AG20443 (cell line): ENCODE measurements around the gene CC2D2B.
"Not testable (repeated sequence)": the region's sequence is repeated elsewhere in the genome, so short reads cannot be mapped to it uniquely, and the experiment has no call there.

Source experiments
- DNase-seq: peaks from one replicate; pipeline ENCODE4 v3.0.0; 2012; ENCODE audit warnings: low spot score, mixed read lengths

Gene CC2D2B

DNA sequence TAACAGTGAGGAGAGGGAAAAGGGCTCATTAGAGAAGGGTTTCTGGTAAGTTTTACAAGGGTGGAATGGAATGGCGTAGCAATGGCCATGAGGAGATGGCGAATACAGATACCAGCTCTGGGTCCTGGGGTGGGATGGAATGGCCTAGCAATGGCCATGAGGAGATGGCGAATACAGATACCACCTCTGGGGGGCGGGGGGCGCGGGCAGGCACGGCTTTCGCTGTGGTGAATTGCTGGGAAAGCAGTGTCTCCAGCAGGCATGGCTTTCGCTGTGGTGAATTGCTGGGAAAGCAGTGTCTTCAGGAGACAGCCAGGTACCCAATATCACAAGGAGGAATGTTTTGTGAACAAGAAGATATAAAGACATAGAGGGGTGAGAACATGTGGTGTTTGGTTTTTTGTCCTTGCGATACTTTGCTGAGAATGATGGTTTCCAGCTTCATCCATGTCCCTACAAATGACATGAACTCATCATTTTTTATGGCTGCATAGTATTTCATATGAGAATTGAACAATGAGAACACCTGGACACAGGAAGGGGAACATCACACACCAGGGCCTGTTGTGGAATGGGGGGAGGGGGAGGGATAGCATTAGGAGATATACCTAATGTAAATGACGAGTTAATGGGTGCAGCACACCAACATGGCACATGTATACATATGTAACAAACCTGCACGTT is 1.7 kb upstream of the CC2D2B start:
- not testable (repeated sequence) for DNase-seq

DNA sequence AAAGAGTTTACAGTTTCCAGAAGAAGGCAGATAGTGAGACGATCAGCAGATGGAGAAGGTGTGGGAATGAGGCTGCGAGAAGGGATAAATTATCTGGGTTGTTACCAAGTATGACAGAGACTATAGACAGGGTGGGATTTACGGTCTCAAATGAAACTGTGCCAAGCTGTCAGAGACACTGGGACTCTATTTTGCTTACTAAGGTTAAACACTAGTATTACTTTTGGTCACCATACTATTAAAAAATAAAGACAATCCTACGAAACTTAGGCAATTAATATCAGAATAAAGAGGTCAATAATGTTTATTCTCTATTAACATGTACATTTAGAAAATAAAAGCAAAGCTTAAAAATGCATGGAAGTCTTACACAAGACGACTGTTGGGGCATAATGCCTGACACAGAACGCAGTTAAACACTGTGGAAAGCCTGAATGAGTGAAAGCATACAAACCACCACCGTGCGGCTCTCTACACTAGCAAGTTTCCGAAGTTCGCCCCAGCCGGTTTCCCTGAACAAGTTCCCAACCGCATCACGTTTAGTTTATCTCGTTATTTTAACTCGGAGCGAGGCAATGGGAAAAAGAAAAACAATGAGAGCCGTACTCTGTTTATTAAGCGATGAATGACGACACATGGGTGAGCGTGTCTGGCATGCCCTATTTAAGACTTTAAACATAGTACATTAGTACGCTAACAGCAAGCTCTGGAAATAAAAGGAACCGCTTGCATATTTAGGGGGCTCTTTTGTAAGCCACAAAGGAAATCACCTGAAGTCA is 909 bp upstream of the CC2D2B start:
- peak; percentile 63 for DNase-seq

DNA sequence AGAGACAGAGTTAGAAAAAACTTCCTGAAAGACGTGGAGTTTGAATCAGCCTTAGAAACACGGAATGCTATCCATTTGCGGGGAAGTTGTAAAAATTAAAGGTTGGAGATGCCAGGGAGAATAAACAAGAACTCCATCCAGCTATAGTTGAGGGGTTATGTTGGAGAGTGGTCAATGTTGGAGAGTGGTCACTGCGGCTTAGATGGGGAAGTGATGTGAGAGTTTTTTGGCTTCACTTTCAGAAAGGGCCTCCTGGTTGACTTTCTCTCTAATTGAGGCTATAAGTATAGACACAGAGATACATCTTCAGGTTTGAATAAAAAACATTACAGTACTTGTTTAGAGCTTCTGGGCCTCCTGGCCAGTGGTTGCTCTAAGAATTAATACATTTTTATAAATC is 675 bp downstream of the CC2D2B start:
- DNase-seq = no peak

DNA sequence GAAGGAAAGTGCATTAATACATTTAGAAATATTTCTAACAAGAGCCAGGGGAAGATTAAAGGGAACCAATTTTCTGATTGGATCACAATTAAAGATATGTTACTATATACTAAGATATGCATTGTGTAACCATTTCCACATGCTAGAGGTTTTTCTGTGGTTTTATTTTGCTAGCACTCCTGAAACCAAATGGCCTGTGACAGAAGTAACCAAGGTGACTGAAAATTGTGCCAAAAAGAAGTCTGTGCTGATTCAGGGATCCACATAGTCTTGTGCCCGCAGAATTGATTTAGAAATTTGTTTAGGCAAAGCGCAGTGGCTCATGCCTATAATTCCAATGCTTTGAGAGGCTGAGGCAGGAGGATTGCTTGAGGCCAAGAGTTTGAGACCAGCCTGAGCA is 1.8 kb downstream of the CC2D2B start:
- DNase-seq = no peak

DNA sequence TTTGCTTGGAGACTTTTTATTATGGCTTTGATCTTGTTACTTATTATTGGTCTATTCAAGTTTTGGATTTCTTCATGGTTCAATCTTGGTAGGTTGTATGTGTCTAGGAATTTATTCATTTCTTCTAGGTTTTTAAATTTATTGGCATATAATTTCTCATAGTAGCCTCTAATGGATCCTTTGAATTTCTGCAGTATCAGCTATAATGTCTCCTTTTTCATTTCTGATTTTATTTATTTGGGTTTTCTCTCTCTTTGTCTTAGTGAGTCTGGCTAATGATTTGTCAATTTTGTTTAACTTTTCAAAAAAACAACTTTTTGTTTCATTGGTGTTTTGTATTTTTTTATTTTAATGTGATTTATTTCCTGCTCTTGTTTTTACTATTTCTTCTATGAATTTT is 8.3 kb downstream of the CC2D2B start:
- DNase-seq = not testable (repeated sequence)

DNA sequence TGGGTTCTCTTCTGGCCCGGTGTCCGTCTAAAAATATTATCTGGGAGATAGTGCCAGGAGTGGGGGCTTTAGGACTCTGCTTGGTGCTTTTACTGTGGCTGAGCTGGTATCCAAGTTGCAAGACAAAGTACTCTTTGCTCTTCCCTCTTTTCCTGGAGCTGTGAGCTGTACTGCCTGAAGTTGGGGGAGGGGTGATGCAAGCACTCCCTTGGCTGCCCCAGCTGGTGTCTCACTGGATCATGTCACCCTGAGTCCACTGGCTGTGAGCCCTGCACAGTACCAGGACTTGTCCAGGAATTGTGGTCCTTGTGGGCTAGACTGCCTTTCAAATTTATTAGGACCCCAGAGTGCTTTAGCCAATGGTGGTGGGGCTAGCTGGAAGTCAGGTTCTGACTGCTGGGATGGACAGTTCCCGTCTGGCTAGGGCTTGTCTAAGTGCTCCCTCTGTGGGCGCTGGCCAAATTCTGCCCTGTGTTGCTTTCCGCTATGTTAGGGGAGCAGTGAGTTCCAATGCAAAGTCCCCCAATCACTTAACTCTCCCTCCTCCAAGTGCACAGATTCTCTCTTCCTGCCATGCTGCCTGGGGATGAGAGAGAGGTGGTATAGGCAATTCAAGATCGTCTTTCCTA is 13.1 kb downstream of the CC2D2B start:
- no peak for DNase-seq

DNA sequence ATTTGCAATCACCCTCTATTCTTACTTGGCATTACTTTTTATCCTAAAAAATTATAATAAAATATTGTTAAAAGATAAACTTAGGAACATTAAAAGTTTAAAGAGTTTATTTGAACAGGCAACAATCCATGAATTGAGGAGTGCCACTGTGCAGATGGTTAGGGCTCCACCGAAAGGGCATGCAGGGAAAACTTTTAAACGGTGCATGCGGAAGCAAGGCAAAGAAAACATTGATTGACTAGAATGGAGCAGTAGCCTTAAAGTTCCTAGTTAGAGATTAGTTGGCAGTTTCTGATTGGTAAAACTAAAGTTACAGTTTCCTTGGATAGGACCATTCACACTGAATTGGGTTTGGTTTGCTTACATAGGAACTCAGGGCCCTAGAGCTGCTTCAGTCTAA is 17.3 kb downstream of the CC2D2B start:
- no peak for DNase-seq

DNA sequence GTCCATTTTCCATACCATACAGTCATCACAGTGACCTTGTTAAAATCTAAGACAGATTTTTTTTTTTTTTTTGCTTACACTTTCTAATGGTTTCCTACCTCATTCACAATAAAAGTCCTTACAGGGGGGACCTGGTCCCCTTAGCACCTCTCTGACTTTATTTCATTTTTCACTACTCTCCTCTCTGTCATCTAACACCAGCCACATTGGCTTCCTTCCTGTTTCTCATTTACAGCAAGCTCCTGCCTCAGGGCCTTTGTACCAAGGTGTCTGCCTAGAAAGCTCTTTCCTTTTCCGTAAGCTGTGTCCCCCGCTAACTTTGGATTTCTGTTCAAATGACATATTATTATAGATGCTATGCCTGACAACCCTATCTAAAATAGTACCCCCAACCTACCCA is 27.7 kb downstream of the CC2D2B start:
- DNase-seq = no peak

DNA sequence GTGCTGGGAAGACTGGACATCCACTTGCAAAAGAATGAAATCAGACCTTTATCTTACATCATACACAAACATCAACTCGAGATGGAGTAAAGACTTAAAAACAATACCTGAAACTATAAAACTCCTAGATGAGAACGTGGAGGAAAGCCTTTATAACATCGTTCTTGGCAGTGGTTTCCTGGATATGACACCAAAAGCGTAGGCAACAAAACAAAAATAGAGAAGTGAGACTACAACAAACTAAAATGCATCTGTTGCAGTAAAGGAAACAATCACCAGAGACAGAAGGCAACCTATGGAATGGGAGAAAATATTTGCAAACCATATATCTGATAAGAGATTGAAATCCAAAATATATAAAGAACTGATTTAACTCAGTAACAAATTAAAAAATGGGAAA is 33.3 kb downstream of the CC2D2B start:
- DNase-seq = no peak

DNA sequence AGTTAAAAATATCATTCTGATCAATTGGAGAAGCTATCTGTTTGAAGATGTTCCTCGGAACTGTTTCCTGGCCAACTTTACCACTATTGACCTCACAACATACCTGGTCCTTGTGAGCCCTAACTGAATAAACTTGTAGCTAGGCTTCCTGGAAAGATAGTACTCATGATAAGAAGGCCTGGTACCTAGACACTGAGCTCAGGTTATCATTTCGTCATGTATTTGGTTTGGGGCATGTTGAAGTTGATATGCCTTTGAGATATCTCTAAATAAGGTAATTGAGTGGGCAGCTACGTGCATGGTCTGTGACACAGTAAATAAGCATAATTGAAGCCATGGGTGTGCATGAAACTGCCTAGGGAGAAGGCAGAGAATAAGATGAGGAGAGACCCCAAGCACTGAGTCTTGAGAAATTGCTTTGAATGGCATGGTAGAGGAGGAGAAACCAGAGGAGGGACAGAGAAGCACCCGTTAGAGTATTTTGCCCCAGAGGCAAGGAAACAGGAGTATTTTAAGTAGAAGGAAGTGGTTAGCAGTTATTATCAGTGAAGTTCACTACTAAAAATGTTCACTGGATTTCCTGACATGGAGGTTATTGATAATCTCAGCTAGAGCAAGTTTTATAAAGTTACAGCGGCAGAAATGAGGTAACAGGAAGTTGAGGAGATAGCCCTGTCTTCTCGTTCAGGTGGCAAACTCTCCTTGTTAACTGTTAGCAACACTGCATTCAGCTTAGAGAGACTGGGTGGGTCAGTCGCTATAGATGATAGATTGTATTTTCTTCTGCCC is 55.6 kb downstream of the CC2D2B start:
- DNase-seq = no peak

DNA sequence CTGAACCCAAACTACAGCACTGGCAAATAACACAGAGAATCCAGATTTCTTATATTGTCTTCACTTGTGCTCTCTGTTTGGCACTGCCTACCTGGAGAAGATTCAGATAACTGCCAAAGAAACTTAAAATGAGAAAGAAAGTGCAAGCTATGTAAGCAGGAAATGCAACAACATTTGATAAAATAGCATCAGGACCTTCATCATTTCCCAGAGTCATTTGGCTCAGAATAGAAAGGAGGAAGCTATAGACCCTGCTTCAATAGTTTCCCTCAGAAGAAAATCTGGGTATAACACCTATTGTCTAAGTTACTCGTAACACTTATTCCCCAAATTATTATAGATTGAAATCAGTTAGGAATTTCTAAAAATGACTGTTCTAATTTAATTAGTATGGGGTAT is 56.2 kb downstream of the CC2D2B start:
- no peak for DNase-seq

DNA sequence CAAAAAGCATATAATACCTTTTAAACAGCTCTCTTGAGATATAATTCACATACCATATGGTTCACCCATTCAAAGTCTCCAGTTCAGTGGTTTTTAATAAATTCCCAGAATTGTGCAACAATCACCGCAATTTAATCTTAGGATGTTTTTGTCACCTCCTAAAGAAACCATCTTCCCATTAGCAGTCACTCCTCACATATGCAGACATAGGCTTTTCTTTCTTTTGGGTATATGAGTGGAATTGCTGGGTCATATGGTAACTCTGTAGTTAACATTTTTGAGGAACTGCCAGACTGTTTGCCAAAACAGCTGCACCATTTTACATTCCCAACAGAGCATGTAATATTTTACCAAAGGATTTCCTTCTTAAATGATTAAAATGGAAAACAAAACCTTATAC is 57.0 kb downstream of the CC2D2B start:
- DNase-seq = no peak

DNA sequence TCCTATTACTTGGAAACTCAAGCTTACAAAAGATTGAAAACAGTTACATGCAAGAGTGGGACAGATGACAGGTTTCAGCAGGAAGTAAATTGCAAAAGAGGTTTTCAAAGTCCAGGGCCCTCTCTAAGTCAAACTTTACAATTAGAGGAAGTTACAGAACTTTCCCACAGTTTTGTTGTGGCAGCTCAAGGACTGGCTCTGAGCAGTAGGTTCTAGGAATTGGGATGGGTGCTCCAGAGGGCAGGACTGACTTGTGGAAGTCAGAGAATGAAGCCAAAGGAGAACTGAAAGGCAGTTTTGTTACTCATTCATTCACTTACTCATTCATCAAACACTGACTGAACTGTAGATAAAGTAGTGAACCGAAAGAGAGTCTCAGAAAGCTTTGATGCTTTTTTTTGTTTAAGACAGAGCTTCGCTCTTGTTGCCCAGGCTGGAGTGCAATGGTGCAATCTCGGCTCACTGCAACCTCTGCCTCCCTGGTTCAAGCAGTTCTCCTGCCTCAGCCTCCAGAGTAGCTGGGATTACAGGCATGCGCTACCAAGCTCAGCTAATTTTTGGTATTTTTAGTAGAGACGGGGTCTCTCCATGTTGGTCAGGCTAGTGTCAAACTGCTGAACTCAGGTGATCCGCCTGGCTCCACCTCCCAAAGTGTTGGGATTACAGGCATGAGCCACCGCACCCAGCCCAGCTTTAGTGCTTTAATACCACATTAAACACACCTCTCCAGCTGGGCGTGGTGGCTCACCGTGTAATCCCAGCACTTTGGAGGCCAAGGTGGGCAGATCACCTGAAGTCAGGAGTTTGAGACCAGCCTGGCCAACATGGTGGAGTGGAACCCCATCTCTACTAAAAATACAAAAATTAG is 68.8 kb downstream of the CC2D2B start:
- DNase-seq = no peak

DNA sequence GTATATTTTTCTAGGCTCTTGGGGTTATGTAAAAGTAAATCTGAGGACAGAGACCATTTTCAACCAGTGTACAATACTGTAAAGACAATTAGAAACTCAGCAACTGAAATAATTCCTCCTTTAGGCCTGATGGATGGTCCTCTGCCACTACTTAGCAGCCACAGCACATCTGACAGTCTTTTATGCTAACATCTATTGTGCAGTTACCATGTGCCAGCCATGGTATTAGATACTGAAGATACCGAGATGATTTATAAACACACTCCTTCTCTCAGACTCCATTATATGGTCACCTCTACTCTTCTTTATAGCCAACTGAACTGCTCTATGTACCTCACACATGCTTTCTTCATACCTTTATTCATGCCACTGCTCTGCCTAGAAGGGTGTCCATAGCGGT is 74.4 kb downstream of the CC2D2B start:
- DNase-seq = no peak

DNA sequence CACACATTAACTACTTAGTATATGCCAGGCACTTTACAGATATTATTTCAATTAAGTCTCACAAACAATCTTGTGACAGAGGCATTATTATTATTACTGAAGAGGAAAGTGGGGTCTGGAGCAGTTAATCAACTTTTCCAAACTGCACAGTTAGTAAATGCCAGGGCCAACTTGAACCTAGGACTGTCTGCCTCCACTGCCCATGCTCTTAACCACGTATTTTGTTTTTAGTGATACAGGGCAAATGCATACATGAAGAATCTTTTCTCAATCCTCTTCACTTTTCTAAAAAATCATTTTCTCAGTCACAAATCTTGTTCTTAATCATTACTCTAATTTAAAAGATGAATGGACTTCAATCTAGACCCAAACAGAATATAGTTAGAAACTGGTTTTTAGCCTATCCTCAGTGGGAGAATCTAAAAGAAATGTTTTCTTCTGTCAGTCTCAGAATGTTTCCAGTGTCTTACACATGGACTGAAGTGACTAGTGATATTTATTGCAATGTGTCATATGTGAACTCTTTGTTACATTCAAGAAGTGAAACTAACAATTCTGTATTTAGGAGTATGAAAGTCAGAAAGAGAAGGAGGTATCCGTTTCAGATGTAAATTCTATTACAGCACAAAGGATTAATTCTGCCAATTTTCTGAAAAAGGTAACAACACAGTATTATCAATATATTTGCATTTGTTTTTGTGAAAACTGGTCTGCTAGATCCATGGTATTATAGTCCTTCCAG is 80.1 kb downstream of the CC2D2B start:
- DNase-seq = no peak

DNA sequence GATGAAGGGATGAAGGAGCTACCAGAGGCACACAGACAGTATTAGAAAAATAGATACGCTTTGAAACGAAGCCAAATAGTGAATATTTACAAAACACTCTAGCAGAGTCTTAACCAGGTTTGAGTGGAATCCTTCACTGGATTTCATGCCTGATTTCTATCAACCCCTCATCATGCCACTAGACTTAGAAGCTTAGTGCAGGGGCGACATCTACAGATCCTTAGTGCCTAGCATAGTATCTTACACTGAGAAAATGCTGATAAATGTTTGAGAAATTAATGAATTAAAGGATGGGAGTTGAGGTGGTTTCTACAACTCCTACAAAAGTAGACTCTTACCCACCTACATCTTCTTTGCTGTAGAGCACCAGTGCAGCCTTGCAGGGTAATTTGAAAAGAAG is 80.9 kb downstream of the CC2D2B start:
- DNase-seq = no peak

DNA sequence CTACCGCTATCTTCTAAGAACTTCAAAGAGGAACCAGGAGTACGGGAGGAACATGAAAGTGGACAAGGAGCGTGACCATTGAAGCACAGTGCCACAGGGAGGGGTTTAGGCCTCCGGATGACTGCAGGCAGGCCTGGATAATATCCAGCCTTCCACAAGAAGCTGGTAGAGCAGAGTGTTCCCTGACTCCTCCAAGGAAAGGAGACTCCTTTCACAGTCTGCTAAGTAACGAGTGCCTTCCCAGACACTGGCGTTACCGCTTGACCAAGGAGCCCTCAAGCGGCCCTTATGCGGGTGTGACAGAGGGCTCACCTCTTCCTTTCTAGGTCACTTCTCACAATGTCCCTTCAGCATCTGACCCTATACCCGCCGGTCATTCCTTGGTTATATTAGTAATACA is 86.6 kb downstream of the CC2D2B start:
- DNase-seq = not testable (repeated sequence)

DNA sequence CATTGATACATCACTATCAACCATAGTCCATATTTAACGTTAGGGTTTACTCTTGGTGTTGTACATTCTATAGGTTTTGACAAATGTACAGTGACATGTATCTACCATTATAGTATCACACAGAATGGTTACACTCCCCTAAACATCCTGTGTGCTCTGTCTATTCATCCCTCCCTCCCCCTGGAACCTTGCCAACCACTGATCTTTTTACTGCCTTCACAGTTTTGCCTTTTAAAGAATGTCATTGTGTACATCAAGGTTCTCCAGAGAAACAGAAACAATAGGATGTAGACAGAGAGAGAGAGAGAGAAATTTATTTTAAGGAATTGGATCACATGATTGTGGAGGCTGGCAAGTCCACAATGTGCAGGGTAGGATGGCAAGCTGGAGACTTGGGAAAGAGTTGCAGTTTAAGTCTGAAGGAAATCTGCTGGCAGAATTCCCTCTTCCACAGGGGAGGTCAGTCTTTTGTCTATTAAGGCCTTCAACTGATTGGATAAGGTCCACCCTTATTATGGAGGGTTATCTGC is 90.5 kb downstream of the CC2D2B start:
- DNase-seq = no peak

DNA sequence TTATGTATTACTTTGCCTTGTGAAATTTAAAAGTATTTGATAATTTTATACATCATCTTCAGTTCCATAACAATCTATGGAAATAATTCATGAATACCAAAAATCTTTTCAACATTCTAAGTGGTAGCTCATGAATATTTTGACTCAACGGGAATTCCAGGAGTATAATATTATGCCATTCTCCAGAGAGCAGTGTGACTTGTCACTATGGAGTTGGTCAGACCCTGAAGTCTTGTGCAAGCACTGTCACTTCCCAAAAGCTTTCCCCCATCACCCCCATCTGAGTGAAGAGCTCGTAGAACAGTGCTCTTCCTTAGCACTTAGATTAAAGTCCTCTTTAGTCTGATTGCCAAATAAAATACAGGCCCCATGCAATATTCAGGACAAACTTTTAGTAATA is 106.2 kb downstream of the CC2D2B start:
- DNase-seq = no peak

DNA sequence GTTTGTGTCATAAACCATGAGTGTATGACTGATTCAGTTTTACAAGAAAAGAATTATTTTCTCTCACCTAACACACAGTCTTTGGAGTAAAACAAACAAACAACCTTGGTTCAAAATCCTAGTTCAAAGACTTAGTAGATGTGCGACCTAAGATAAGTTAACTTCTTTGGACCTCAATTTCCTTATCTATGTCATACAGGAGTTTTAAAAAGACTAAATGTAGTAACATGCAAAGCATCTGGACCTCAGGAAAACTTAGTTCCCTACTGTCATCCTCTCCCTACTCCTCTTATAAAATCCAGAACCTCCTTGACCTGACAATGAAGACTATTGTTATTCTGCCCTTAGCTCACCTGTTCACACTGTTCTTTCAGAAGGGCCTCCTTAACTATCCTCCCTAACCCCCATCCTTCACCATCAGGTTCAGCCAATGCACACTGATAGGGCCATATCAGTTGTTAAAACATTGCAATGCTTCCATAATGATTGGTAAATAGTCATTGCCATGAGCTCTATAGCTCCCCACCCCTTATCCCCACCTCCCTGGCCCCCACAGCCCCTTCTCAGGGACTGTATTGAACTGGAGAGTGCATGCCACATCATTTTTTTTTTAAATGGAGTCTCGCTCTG is 106.8 kb downstream of the CC2D2B start:
- no peak for DNase-seq
